Activated CD4-positive, alpha-beta memory T cell treated with anti-CD3 and anti-CD28 coated beads, Interleukin-2, amount 10 ng/mL, durations not matched to agents 7 days and 5 days (primary cell): ENCODE measurements around the gene TNK2. TPM values are rescaled to one million over a fixed set of nuclear protein-coding genes. Genes with fewer than 3 reads are reported as not detected.
"Not testable (repeated sequence)": the region's sequence is repeated elsewhere in the genome, so short reads cannot be mapped to it uniquely, and the experiment has no call there.

Source experiments
- CTCF ChIA-PET: fragments of 350-600 bp; sonication (Branson Sonifier 250); formaldehyde crosslinking; loops from one replicate; lab custom pipeline; 2021; ENCODE audit warnings: antibody characterized with exemption, inconsistent platforms; lab: Charles Lee
- POLR2A ChIA-PET: fragments of 350-600 bp; sonication (Branson Sonifier 250); formaldehyde crosslinking; loops from one replicate; lab custom pipeline; 2021; ENCODE audit warnings: antibody characterized with exemption; lab: Charles Lee
- DNase-seq: peaks from one replicate; pipeline ENCODE4 v3.0.0-alpha.2; 2020
- H3K27ac Mint-ChIP-seq: one replicate; pipeline ENCODE4 v1.8.0; 2021; ENCODE audit warnings: mild to moderate bottlenecking, mixed read lengths
- H3K27me3 Mint-ChIP-seq: one replicate; pipeline ENCODE4 v1.8.0; 2021; ENCODE audit warnings: mixed read lengths
- H3K36me3 Mint-ChIP-seq: one replicate; pipeline ENCODE4 v1.8.0; 2021; ENCODE audit warnings: low read depth, mixed read lengths
- H3K4me1 Mint-ChIP-seq: one replicate; pipeline ENCODE4 v1.8.0; 2021; ENCODE audit warnings: mixed read lengths
- H3K4me3 Mint-ChIP-seq: one replicate; pipeline ENCODE4 v1.8.0; 2021; ENCODE audit warnings: mild to moderate bottlenecking, mixed read lengths
- H3K9me3 Mint-ChIP-seq: one replicate; pipeline ENCODE4 v1.8.0; 2021; ENCODE audit warnings: mixed read lengths
- total RNA-seq, 2 experiments: library from RNA; stranded (reverse); gene quantifications; one replicate each; pipeline ENCODE4 v1.2.3, GENCODE V29; 2021

TNK2 gene
- total RNA-seq, 2 experiments from 2014 or later: 113 to 115 TPM

DNA sequence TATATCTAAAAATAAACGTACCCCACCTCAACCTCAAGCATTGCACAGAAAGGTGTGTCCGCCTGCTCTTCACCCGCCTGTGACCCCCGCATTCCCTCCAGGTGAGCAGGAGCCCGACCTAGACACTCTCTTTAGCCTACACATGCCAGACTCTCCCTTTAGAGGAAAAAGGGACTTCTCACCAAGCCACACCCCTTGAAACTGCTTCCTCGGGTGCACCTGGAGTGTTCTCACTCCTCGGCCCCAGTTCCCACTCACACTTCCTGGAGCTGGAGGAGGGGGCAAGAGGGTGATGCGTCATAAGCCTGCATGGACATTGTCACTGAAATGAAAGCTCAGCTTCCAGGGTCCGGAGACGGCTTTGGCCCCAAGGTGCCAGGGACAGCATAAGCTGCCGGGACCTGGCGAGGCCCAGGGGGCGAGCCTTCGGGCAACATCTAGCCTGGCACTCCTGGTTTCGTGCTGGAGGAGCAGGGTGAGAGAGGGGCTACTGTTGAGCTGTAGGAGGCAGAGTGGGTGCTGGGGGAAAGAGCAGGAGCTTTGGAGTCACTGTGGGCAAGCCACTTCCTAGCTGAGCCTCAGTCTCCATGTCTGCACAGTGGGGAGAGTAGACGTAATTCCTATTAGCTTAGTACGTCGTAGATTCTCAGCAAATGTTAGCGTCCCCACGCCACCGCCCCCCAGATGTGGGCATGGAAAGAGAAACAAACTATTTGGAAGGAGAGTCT is 86.8 kb downstream of the TNK2 start:
- POLR2A ChIA-PET: no interaction called here
- Mint-ChIP-seq H3K36me3 (no peaks in the 10 kb centered on the region), H3K4me3 (no peak overlapping the region), H3K27me3 (peaks cover 7% of the 10 kb centered on the region), H3K27ac (no peak overlapping the region), H3K9me3 (peaks cover 3% of the 10 kb centered on the region), H3K4me1 (peaks cover 5% of the 10 kb centered on the region)
- CTCF ChIA-PET: no interaction called here
- no peak for DNase-seq

DNA sequence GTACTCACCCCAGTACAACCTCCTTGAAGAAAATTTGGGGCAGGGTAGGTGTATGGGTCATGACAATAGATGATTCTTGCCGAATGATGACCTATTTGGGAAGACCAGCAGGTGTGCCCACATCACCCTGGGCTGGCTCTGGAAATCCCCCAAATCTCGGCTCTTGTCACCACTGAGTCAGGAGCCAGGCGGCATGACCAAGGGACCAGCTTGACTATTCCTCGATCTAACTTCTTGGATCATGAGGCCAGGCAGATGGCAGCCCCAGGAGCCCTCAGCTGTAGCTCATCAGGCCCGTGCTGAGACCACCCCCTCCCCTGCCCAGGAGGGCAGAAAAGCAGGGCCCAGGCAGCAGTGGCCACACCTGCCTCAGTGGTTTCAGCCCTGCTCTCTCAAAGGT is 87.5 kb downstream of the TNK2 start:
- Mint-ChIP-seq H3K4me1 (peaks cover 7% of the 10 kb centered on the region), H3K4me3 (no peak overlapping the region), H3K27ac (no peak overlapping the region), H3K9me3 (peaks cover 3% of the 10 kb centered on the region), H3K27me3 (peaks cover 7% of the 10 kb centered on the region), H3K36me3 (no peaks in the 10 kb centered on the region)
- ChIA-PET POLR2A (no interaction called here), CTCF (no interaction called here)
- no peak for DNase-seq

DNA sequence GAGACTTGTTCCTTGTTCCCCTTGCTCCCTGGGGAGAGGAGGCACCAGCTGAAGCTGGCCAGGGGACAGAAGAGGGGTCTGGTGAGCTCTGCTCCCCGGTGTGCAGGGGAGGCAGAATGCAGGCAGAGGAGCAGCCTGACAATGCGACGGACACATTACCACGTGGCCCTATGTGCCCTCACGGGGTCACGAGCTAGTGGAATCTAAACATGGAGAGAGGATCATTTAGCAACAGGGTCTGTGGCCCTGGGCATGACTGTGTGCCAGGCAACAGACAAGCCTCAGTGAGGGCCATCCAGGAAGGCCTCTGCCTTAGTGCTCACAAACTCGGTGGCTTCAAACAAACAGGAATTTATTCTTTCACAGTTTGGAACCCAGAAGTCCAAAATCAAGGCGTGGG is 88.2 kb downstream of the TNK2 start:
- no peak overlapping the region for H3K27ac Mint-ChIP-seq
- H3K4me3 Mint-ChIP-seq: no peak overlapping the region
- H3K4me1 Mint-ChIP-seq: peaks cover 10% of the 10 kb centered on the region
- H3K9me3 Mint-ChIP-seq: peaks cover 3% of the 10 kb centered on the region
- H3K36me3 Mint-ChIP-seq: no peaks in the 10 kb centered on the region
- no peak for DNase-seq
- peaks cover 7% of the 10 kb centered on the region for H3K27me3 Mint-ChIP-seq
- ChIA-PET POLR2A (no interaction called here), CTCF (interaction anchor here (1.4 to 1.9 kb wide), 2 partner anchors 30 to 39 kb away, joined by 3 to 5 read pairs; no protein-coding TSS in a partner anchor)

DNA sequence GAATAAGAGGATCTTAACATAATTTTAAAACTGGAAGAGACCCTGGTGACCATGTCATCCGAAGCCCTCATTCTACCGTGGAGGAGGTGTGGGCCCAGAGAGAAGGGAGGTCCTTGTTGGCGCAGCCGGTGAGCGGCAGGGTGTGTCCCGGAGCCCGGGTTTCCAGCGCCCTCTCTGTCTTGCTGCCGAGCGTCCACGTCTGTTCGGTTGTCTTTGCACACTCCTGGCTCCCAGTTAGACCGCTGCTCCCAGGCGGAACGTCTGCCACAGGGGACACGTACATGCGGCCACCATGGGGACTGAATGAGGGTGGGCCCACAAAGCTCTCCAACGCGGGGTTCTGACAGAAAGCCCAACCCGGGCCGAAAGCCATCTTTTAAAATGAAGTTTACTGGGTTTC is 90.0 kb downstream of the TNK2 start:
- Mint-ChIP-seq H3K9me3 (peaks cover 3% of the 10 kb centered on the region), H3K27ac (no peak overlapping the region), H3K27me3 (peaks cover 5% of the 10 kb centered on the region), H3K36me3 (no peaks in the 10 kb centered on the region), H3K4me3 (no peak overlapping the region), H3K4me1 (peaks cover 10% of the 10 kb centered on the region)
- no peak for DNase-seq
- POLR2A ChIA-PET: no interaction called here
- CTCF ChIA-PET: interaction anchor here (1.9 kb wide), 1 partner anchor 32 kb away, joined by 5 read pairs; no protein-coding TSS in a partner anchor

DNA sequence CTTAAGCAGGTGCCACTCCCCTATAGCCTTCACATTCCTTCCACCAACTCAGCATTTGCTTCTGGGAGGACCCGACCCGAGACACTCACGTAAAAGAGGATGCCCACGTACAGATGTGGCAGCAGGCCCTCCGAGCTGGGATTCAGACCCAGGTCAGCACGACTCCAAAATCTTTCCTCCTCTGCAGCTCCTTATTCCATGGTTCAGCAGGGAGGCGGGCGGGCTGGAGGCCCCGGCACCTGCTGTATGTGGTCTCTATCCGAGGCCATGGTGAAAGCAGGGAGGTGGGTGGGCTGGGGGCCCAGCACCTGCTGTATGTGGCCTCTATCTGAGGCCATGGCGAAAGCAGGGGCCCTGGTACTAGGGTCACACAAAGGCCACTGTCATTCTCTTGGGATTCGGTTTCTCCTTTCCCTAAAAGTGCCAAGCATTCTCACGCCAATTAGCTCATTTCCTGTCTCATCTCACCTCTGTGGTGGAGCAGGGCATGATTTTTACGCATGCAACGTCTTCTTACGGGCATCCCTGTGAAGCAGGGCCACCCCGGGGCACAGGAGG is 90.7 kb downstream of the TNK2 start:
- CTCF ChIA-PET: no interaction called here
- Mint-ChIP-seq H3K36me3 (no peaks in the 10 kb centered on the region), H3K27me3 (peaks cover 5% of the 10 kb centered on the region), H3K4me1 (peaks cover 10% of the 10 kb centered on the region), H3K27ac (no peak overlapping the region), H3K4me3 (no peak overlapping the region), H3K9me3 (peaks cover 3% of the 10 kb centered on the region)
- DNase-seq: no peak
- POLR2A ChIA-PET: no interaction called here

DNA sequence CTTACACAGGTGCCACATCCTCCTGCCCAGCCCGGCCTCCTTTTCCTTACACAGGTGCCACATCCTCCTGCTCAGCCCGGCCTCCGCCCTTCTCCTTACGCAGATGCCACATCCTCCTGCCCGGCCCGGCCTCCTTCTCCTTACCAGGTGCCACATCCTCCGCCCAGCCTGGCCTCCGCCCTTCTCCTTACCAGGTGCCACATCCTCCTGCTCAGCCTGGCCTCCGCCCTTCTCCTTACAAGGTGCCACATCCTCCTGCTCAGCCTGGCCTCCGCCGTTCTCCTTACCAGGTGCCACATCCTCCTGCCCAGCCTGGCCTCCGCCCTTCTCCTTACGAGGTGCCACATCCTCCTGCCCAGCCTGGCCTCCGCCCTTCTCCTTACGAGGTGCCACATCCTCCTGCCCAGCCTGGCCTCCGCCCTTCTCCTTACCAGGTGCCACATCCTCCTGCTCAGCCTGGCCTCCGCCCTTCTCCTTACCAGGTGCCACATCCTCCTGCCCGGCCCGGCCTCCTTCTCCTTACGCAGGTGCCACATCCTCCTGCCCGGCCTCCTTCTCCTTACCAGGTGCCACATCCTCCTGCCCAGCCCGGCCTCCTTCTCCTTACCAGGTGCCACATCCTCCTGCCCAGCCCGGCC is 92.0 kb downstream of the TNK2 start:
- not testable (repeated sequence) for H3K36me3 Mint-ChIP-seq

DNA sequence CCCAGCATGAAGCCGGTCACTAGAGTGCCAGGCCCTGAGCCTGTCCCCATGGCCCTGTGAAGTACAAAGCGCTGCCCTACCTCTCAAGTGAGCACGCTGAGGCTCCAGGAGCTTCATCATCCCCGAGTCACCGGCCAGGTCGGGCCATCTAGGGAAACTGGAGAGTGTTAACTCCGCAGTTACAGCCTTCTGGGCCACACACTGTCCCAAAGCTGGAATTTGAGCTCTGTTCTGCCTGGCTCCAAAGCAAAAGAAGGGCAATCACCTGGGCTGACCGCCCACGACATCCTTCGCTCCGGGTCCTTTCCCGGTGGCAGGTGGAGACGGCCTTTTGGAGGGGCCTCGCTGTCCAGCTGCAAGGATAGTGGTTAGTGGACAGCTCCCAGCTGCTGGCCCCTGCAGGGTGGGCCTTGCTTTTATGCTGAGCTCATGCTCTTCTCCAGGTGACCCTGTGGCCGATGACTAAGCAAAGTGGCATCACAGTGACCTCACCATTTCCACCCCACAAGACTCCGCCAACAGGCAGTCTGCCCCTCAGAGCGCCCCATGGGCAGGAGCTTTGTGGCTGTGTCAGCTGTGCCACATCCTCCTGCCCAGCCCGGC is 93.1 kb downstream of the TNK2 start:
- H3K27me3 Mint-ChIP-seq: peaks cover 8% of the 10 kb centered on the region
- H3K9me3 Mint-ChIP-seq: peaks cover 3% of the 10 kb centered on the region
- H3K36me3 Mint-ChIP-seq: no peaks in the 10 kb centered on the region
- ChIA-PET POLR2A (interaction anchor here (0.5 kb wide), 1 partner anchor 967 kb away, joined by 3 read pairs; no protein-coding TSS in a partner anchor), CTCF (no interaction called here)
- peaks cover 10% of the 10 kb centered on the region for H3K4me1 Mint-ChIP-seq
- H3K4me3 Mint-ChIP-seq: no peak overlapping the region
- no peak overlapping the region for H3K27ac Mint-ChIP-seq
- DNase-seq: peak; percentile 28

More for the DNA sequence above, 92.0 kb downstream of the TNK2 start:
- DNase-seq, POLR2A ChIA-PET, CTCF ChIA-PET, H3K9me3 Mint-ChIP-seq, H3K27ac Mint-ChIP-seq, H3K4me1 Mint-ChIP-seq, H3K27me3 Mint-ChIP-seq, H3K4me3 Mint-ChIP-seq: not testable (repeated sequence)

DNA sequence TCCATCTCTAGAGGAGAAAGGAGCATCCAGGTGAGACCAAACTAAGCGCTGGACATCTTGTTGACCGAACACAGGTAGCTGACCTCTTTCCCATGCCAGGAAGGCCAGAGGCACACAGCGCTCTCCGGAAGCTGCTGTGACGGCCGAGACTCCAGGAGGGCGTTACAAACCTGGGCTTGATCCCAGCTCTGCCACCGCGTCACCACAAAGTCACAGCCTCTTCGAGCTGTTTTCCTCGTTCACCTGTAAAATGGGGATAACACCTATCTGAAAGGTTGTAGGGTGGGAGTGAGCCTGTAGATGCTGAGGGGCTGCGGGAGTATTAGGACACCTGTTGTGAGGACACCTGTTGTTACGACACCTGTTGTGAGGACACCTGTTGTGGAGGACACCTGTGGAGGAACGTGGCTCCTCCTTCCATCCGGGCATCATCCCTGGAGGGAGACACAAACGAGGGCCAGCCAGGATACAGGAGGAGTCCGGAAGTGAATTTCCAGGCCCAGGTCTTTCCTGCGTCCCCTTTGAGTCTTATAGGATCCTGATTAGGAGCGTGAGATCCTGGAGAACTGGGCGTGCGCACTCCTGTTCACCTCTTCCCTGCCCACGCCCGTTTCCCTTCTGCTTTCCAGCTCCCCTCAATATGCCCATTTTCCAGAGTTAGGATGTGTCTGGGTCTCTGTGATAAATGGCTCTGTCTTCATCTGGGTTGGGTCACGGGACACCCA is 94.3 kb downstream of the TNK2 start:
- H3K4me3 Mint-ChIP-seq: no peak overlapping the region
- CTCF ChIA-PET: no interaction called here

More for the DNA sequence above, 94.3 kb downstream of the TNK2 start:
- POLR2A ChIA-PET: no interaction called here
- peaks cover 8% of the 10 kb centered on the region for H3K27me3 Mint-ChIP-seq
- H3K27ac Mint-ChIP-seq: no peak overlapping the region
- DNase-seq: no peak
- no peaks in the 10 kb centered on the region for H3K36me3 Mint-ChIP-seq
- peaks cover 3% of the 10 kb centered on the region for H3K9me3 Mint-ChIP-seq
- H3K4me1 Mint-ChIP-seq: peaks cover 11% of the 10 kb centered on the region

Other genes starting within 250 kb of the TNK2 start
- gene MUC20, start 187.6 kb downstream of the TNK2 start, total RNA-seq: 1 to 10 TPM; 1.2 to 2.8 TPM
- under 1 TPM; 0.08 to 0.15 TPM for gene MUC4, start 96.6 kb downstream of the TNK2 start, total RNA-seq
- gene TFRC, start 173.5 kb upstream of the TNK2 start, total RNA-seq: 100 to 1,000 TPM; 326 to 330 TPM